DMS53 treated with DMSO at 0.1 percent for 48 hours (cell line): ENCODE data around the gene BASP1.
A peak's percentile ranks its signal among the peaks of the same experiment; 100 is the strongest.
"Not testable (repeated sequence)": the region's sequence is repeated elsewhere in the genome, so short reads cannot be mapped to it uniquely, and the experiment has no call there.

ENCODE experiments used
- DNase-seq: peaks from one replicate; lab custom pipeline; 2025; ENCODE audit not compliant: unreplicated experiment; lab: John Stamatoyannopoulos, UW

BASP1 gene

GRCh38 chr5:17190799-17191391, 26.5 kb upstream of the BASP1 start:
- DNase-seq: no peak

- not testable (repeated sequence) for DNase-seq
Observed at GRCh38 chr5:17191574-17191973, 25.9 kb upstream of the BASP1 start.

GRCh38 chr5:17192191-17192590, 25.2 kb upstream of the BASP1 start:
- no peak for DNase-seq

GRCh38 chr5:17196024-17196423, 21.4 kb upstream of the BASP1 start:
- no peak for DNase-seq

- DNase-seq: no peak
Observed at GRCh38 chr5:17196697-17197096, 20.7 kb upstream of the BASP1 start.

GRCh38 chr5:17203329-17204132, 13.9 kb upstream of the BASP1 start:
- DNase-seq: peak; percentile 58

GRCh38 chr5:17204133-17204489, 13.3 kb upstream of the BASP1 start:
- no peak for DNase-seq

GRCh38 chr5:17206021-17206420, 11.4 kb upstream of the BASP1 start:
- DNase-seq: no peak

GRCh38 chr5:17212191-17212590, 5.2 kb upstream of the BASP1 start:
- DNase-seq: no peak

GRCh38 chr5:17212996-17213395, 4.4 kb upstream of the BASP1 start:
- no peak for DNase-seq

- DNase-seq: no peak
Observed at GRCh38 chr5:17213938-17214337, 3.5 kb upstream of the BASP1 start.

- DNase-seq: no peak
Observed at GRCh38 chr5:17214893-17215292, 2.5 kb upstream of the BASP1 start.

- DNase-seq: no peak
Observed at GRCh38 chr5:17215361-17215760, 2.1 kb upstream of the BASP1 start.

- DNase-seq: no peak
Observed at GRCh38 chr5:17216176-17216973, 1.1 kb upstream of the BASP1 start.

- no peak for DNase-seq
Observed at GRCh38 chr5:17216974-17217492, 398 bp upstream of the BASP1 start.

- no peak for DNase-seq
Observed at GRCh38 chr5:17218353-17219005, 1.0 kb downstream of the BASP1 start.

- no peak for DNase-seq
Observed at GRCh38 chr5:17219006-17219422, 1.6 kb downstream of the BASP1 start.

GRCh38 chr5:17219469-17219868, 2.0 kb downstream of the BASP1 start:
- DNase-seq: no peak

- DNase-seq: no peak
Observed at GRCh38 chr5:17219992-17220391, 2.6 kb downstream of the BASP1 start.

- DNase-seq: no peak
Observed at GRCh38 chr5:17220469-17220868, 3.0 kb downstream of the BASP1 start.
